H1 (cell line): ENCODE results near the gene EEF2K. TPM values are rescaled to one million over a fixed set of nuclear protein-coding genes. Genes with fewer than 3 reads are reported as not detected.

Experiments used
- CTCF ChIA-PET: fragments of 300-600 bp; sonication (Branson Sonifier 250); formaldehyde crosslinking; loops from one replicate; lab custom pipeline; 2021; ENCODE audit not compliant: partially characterized antibody; lab: Charles Lee
- POLR2A ChIA-PET: fragments of 300-600 bp; sonication (Branson Sonifier 250); formaldehyde crosslinking; loops from one replicate; lab custom pipeline; 2021; ENCODE audit warnings: inconsistent platforms; ENCODE audit not compliant: partially characterized antibody; lab: Charles Lee
- DNase-seq, 2 experiments: peaks; one replicate each; pipeline versions ENCODE4 v3.0.0 to v3.0.0-alpha.2; 2010 to 2022; ENCODE audit warnings: low spot score in 2 of 2, low read depth in 1 of 2, mixed read lengths in 1 of 2
- FAIRE-seq: peaks from 2 replicates; lab custom pipeline; 2011; peaks lifted over from hg19 to GRCh38; lab: Jason Lieb, UNC
- H2AFZ ChIP-seq: 2 replicates; pipeline ENCODE4 v1.8.1; 2012; ENCODE audit warnings: low read length, inconsistent platforms
- H2AK5ac ChIP-seq: 2 replicates; pipeline ENCODE4 v1.6.1; 2013; ENCODE audit warnings: low read depth, low read length
- H2BK120ac ChIP-seq: replicated peaks from 2 replicates; pipeline ENCODE3; 2013; ENCODE audit warnings: low read depth, low read length, inconsistent platforms
- H2BK12ac ChIP-seq: 2 replicates; pipeline ENCODE4 v1.6.1; 2013; ENCODE audit warnings: low read depth, low read length
- H2BK15ac ChIP-seq: 2 replicates; pipeline ENCODE4 v1.6.1; 2013; ENCODE audit warnings: low read length
- H2BK20ac ChIP-seq: 2 replicates; pipeline ENCODE4 v1.6.1; 2013; ENCODE audit warnings: low read length
- H2BK5ac ChIP-seq: 2 replicates; pipeline ENCODE4 v1.6.1; 2013; ENCODE audit warnings: low read depth, low read length
- H3K14ac ChIP-seq: 2 replicates; pipeline ENCODE4 v1.6.1; 2013; ENCODE audit warnings: inconsistent platforms; ENCODE audit not compliant: insufficient read length
- H3K18ac ChIP-seq: 2 replicates; pipeline ENCODE4 v1.6.1; 2013; ENCODE audit warnings: low read length; ENCODE audit errors: extremely low read depth
- H3K23ac ChIP-seq: 2 replicates; pipeline ENCODE4 v1.6.1; 2013; ENCODE audit warnings: inconsistent platforms; ENCODE audit not compliant: insufficient read length
- H3K23me2 ChIP-seq: 2 replicates; pipeline ENCODE4 v1.6.1; 2013; ENCODE audit warnings: low read depth, low read length
- H3K27ac ChIP-seq: 2 replicates; pipeline ENCODE4 v1.6.1; 2011; ENCODE audit warnings: low read depth, low read length, inconsistent platforms
- H3K27me3 ChIP-seq, 4 experiments: replicated peaks in 1 of 4; 1 replicate in 1 of 4; 2 replicates in 3 of 4; pipeline versions ENCODE4 v1.6.1 to v1.8.1; 2011 to 2013; ENCODE audit warnings: low read length in 3 of 4, mild to moderate bottlenecking in 3 of 4, inconsistent platforms in 2 of 4, mixed read lengths in 2 of 4, moderate library complexity in 1 of 4; ENCODE audit not compliant: control insufficient read depth in 3 of 4, insufficient read depth in 3 of 4; ENCODE audit errors: extremely low read depth in 1 of 4
- H3K36me3 ChIP-seq, 4 experiments: 2 replicates each; pipeline versions ENCODE4 v1.6.1 to v1.8.1; 2011 to 2013; ENCODE audit warnings: mild to moderate bottlenecking in 4 of 4, low read length in 3 of 4, moderate library complexity in 2 of 4, control low read depth in 1 of 4, inconsistent platforms in 1 of 4; ENCODE audit not compliant: insufficient read depth in 4 of 4, control insufficient read depth in 2 of 4
- H3K4ac ChIP-seq: replicated peaks from 2 replicates; pipeline ENCODE3; 2013; ENCODE audit warnings: low read length, low read depth, mixed read lengths, inconsistent platforms; ENCODE audit not compliant: insufficient read length
- H3K4me1 ChIP-seq, 4 experiments: replicated peaks in 1 of 4; 1 replicate in 1 of 4; 2 replicates in 3 of 4; pipeline versions ENCODE4 v1.6.1 to v1.8.1; 2011 to 2013; ENCODE audit warnings: low read length in 3 of 4, inconsistent platforms in 2 of 4, mixed read lengths in 1 of 4; ENCODE audit not compliant: insufficient read depth in 4 of 4, control insufficient read depth in 3 of 4
- H3K4me2 ChIP-seq, 2 experiments: 2 replicates each; pipeline versions ENCODE4 v1.6.1 to v1.8.1; 2011 to 2013; ENCODE audit warnings: low read depth in 2 of 2, low read length in 2 of 2, control low read depth in 1 of 2, inconsistent platforms in 1 of 2, mild to moderate bottlenecking in 1 of 2; ENCODE audit not compliant: insufficient read depth in 1 of 2
- H3K4me3 ChIP-seq, 4 experiments: fragments of 200-600, 300-600 bp in 1 of 4; sonication (generic), shearing (Covaris generic), sonication (Bioruptor Twin) in 1 of 4; 2 replicates each; pipeline versions ENCODE4 v1.5.1 to v1.8.1; 2011 to 2016; ENCODE audit warnings: low read length in 4 of 4, low read depth in 3 of 4, control low read depth in 2 of 4, inconsistent platforms in 2 of 4, mild to moderate bottlenecking in 2 of 4, mixed read lengths in 1 of 4, moderate library complexity in 1 of 4; ENCODE audit not compliant: insufficient read depth in 2 of 4; ENCODE audit errors: extremely low read depth in 1 of 4
- H3K56ac ChIP-seq: replicated peaks from 2 replicates; pipeline ENCODE3; 2013; ENCODE audit warnings: low read depth, mild to moderate bottlenecking, mixed read lengths, low read length, inconsistent platforms; ENCODE audit not compliant: insufficient read length
- H3K79me1 ChIP-seq: 2 replicates; pipeline ENCODE4 v1.6.1; 2013; ENCODE audit warnings: low read depth, low read length, control low read depth
- H3K79me2 ChIP-seq, 2 experiments: 2 replicates each; pipeline versions ENCODE4 v1.6.1 to v1.8.1; 2012 to 2013; ENCODE audit warnings: low read length in 2 of 2, mild to moderate bottlenecking in 2 of 2, inconsistent platforms in 1 of 2; ENCODE audit not compliant: insufficient read depth in 2 of 2, control insufficient read depth in 1 of 2
- H3K9ac ChIP-seq, 4 experiments: replicated peaks in 1 of 4; 1 replicate in 1 of 4; 2 replicates in 3 of 4; pipeline versions ENCODE4 v1.6.1 to v1.8.1; 2011 to 2013; ENCODE audit warnings: low read depth in 3 of 4, low read length in 3 of 4, control low read depth in 2 of 4, mild to moderate bottlenecking in 2 of 4, moderate library complexity in 2 of 4, inconsistent platforms in 1 of 4; ENCODE audit errors: extremely low read depth in 1 of 4
- H3K9me3 ChIP-seq, 2 experiments: 2 replicates each; pipeline versions ENCODE4 v1.6.1 to v1.8.1; 2012 to 2013; ENCODE audit warnings: mild to moderate bottlenecking in 2 of 2, moderate library complexity in 2 of 2, control low read depth in 1 of 2, inconsistent platforms in 1 of 2, low read depth in 1 of 2, low read length in 1 of 2, mixed read lengths in 1 of 2; ENCODE audit not compliant: insufficient read depth in 2 of 2
- H4K20me1 ChIP-seq, 2 experiments: replicated peaks in 1 of 2; 2 replicates each; pipeline versions ENCODE3 to v1.8.1; 2011 to 2013; ENCODE audit warnings: inconsistent platforms in 2 of 2, low read length in 2 of 2, mild to moderate bottlenecking in 1 of 2; ENCODE audit not compliant: insufficient read depth in 2 of 2, control insufficient read depth in 1 of 2
- H4K5ac ChIP-seq: 2 replicates; pipeline ENCODE4 v1.6.1; 2013; ENCODE audit warnings: low read length, low read depth, mixed read lengths, inconsistent platforms; ENCODE audit not compliant: insufficient read length
- H4K8ac ChIP-seq: 2 replicates; pipeline ENCODE4 v1.8.0; 2013; ENCODE audit warnings: mild to moderate bottlenecking, moderate library complexity, low read length, inconsistent platforms; ENCODE audit not compliant: insufficient read depth; ENCODE audit errors: extremely low read depth
- H4K91ac ChIP-seq: replicated peaks from 2 replicates; pipeline ENCODE3; 2013; ENCODE audit warnings: low read length, mixed read lengths, inconsistent platforms; ENCODE audit not compliant: insufficient read length
- ASH2L ChIP-seq: fragments of 200-600, 300-600 bp; sonication (generic); IDR thresholded peaks from one replicate; pipeline ENCODE4 v1.7.1; 2017; ENCODE audit warnings: low read length
- CBX5 ChIP-seq: fragments of 300-800, 300-1000 bp; sonication (generic); IDR thresholded peaks from 2 replicates; pipeline ENCODE4 v1.7.1; 2016; ENCODE audit warnings: antibody characterized with exemption, low read length, low read depth
- EZH2 ChIP-seq: fragments of 200-600 bp; sonication (generic); IDR thresholded peaks from 2 replicates; pipeline ENCODE4 v1.7.1; 2012; ENCODE audit warnings: low read depth, mild to moderate bottlenecking, moderate library complexity, low read length, inconsistent platforms; ENCODE audit not compliant: severe bottlenecking
- HDAC2 ChIP-seq, 2 experiments: fragments of 300-600 bp in 1 of 2; sonication (generic) in 1 of 2; IDR thresholded peaks; 2 replicates each; pipeline ENCODE4 v1.6.1; 2011 to 2012; ENCODE audit warnings: low read depth in 2 of 2, low read length in 2 of 2, mild to moderate bottlenecking in 2 of 2, moderate library complexity in 2 of 2, borderline replicate concordance in 1 of 2, inconsistent platforms in 1 of 2
- HDAC6 ChIP-seq: IDR thresholded peaks from one replicate; pipeline ENCODE4 v1.7.1; 2012; ENCODE audit warnings: low read depth, mild to moderate bottlenecking, inconsistent platforms, low read length, moderate library complexity
- JUN ChIP-seq: IDR thresholded peaks from 2 replicates; pipeline ENCODE4 v1.6.1; 2011; ENCODE audit warnings: low read depth, mild to moderate bottlenecking, improper control_type of control experiment, low read length
- KDM1A ChIP-seq: fragments of 200-600, 300-600 bp; sonication (generic); IDR thresholded peaks from 2 replicates; pipeline ENCODE4 v1.7.1; 2016; ENCODE audit warnings: mild to moderate bottlenecking, low read length, borderline replicate concordance
- KDM5A ChIP-seq: fragments of 200-600 bp; IDR thresholded peaks from 2 replicates; pipeline ENCODE4 v1.7.1; 2012; ENCODE audit warnings: mild to moderate bottlenecking, low read length, inconsistent platforms, mixed read lengths
- RNF2 ChIP-seq: fragments of 200-900, 300-1000 bp; sonication (generic); IDR thresholded peaks from 2 replicates; pipeline ENCODE4 v1.7.1; 2016; ENCODE audit warnings: borderline replicate concordance, low read depth, mild to moderate bottlenecking, antibody characterized with exemption, low read length; ENCODE audit not compliant: poor library complexity, severe bottlenecking; ENCODE audit errors: missing control alignments
- SAP30 ChIP-seq: fragments of 300-600 bp; sonication (generic); IDR thresholded peaks from 2 replicates; pipeline ENCODE4 v1.7.1; 2012; ENCODE audit warnings: low read length, moderate library complexity, mild to moderate bottlenecking, inconsistent platforms; ENCODE audit not compliant: insufficient read depth, insufficient replicate concordance
- SUZ12 ChIP-seq: fragments of 200-600 bp; sonication (generic); IDR thresholded peaks from 2 replicates; pipeline ENCODE4 v1.6.1; 2012; ENCODE audit warnings: mild to moderate bottlenecking, inconsistent platforms, low read length, moderate library complexity, mixed read lengths
- WGBS, 2 experiments: shearing (Covaris generic) in 1 of 2; methylation state at CpG; one replicate each; pipeline versions ENCODE4 v1.1.6 to v1.1.7; 2013 to 2015; ENCODE audit warnings: low lambda C conversion rate in 2 of 2, mixed read lengths in 2 of 2, inconsistent platforms in 1 of 2, low coverage in 1 of 2, missing lambda C conversion rate in 1 of 2; ENCODE audit not compliant: insufficient replicate concordance in 2 of 2, insufficient coverage in 1 of 2, insufficient read length in 1 of 2; ENCODE audit errors: extremely low coverage in 1 of 2, missing lambda C conversion rate in 1 of 2; 5-methylcytosine and 5-hydroxymethylcytosine counted together
- polyA plus RNA-seq, 7 experiments: library from polyadenylated mRNA; depleted of rRNA in 3 of 7; stranded (reverse) in 5 of 7; unstranded in 2 of 7; fragments of >200 nt in 5 of 7; fragments of 200-250 nt in 2 of 7; gene quantifications; 1 replicate in 5 of 7; 2 replicates in 1 of 7; 4 replicates in 1 of 7; pipeline versions ENCODE4 v1.2.1 to v1.2.3, GENCODE V29; 2011 to 2013; ENCODE audit warnings: missing spikeins in 2 of 7, mixed read lengths in 2 of 7
- total RNA-seq: library from RNA; stranded (reverse); fragmentation: NEBNext Ultra II Directional; extraction: Animal tissue kit (Norgen Biotek cat#: 25700); gene quantifications from 2 replicates; pipeline ENCODE4 v1.2.1, GENCODE V29; 2021

The EEF2K gene
- total and polyA plus RNA-seq, 2 of the 8 experiments (the other 6 are each of a cell fraction or from before 2014, with no cell fraction given), result 14.9 to 30.2 TPM

- H2AK5ac ChIP-seq, result no peak overlapping the region
- no peaks in the 10 kb centered on the region for H3K23me2 ChIP-seq
- H3K14ac ChIP-seq, result no peak overlapping the region
- H3K56ac ChIP-seq, result no peak overlapping the region
- peaks cover 9 to 10% of the 10 kb centered on the region in 2 experiments for H4K20me1 ChIP-seq
- H3K4me3 ChIP-seq, result no peak overlapping the region
- no peaks in the 10 kb centered on the region for H3K9me3 ChIP-seq
- DNase-seq (no peak), FAIRE-seq (no peak)
- H3K79me1 ChIP-seq, result peaks cover 5% of the 10 kb centered on the region; the same call in 1 of the 2 replicates
- POLR2A ChIA-PET, result interaction anchor here (1.0 to 1.5 kb wide), 2 partner anchors 14 to 26 kb away, joined by 3 to 4 read pairs; partner anchors contain the start of gene POLR3E
- H3K27me3 ChIP-seq, result no peaks in the 10 kb centered on the region
- H2BK120ac ChIP-seq, result no peak overlapping the region
- H3K4me2 ChIP-seq, result no peak overlapping the region
- CTCF ChIA-PET, result interaction anchor here (0.5 to 1.2 kb wide), 6 partner anchors 15 to 1479 kb away, joined by 3 read pairs; no protein-coding TSS in a partner anchor
- no peak overlapping the region for H3K9ac ChIP-seq
- H3K23ac ChIP-seq, result no peak overlapping the region
- H3K27ac ChIP-seq, result no peak overlapping the region
- H2AFZ ChIP-seq, result no peak overlapping the region
- no peak overlapping the region for H2BK5ac ChIP-seq
- peaks cover 0 to 3% (median under 1%) of the 10 kb centered on the region in 4 experiments; a peak in 2 of 7 replicates for H3K4me1 ChIP-seq
- H4K91ac ChIP-seq, result no peak overlapping the region
- no peak overlapping the region for H2BK12ac ChIP-seq
- WGBS, 2 experiments, result 93% methylated on average over 12 of the region's 12 CpGs; no CpG with 5 or more reads in 1 of the 2 experiments
- H2BK20ac ChIP-seq, result no peak overlapping the region
- no peak overlapping the region; the same call in 1 of the 2 replicates for H4K8ac ChIP-seq
- H3K18ac ChIP-seq, result no peak overlapping the region
- H3K36me3 ChIP-seq, result peaks cover 5 to 46% (median 39%) of the 10 kb centered on the region in 4 experiments; a peak in 7 of 8 replicates
- no peak overlapping the region for H2BK15ac ChIP-seq
- no peak overlapping the region for H3K4ac ChIP-seq
- H4K5ac ChIP-seq, result no peak overlapping the region
- H3K79me2 ChIP-seq, result peaks cover 0 to 13% of the 10 kb centered on the region in 2 experiments; a peak in 1 of 4 replicates
- TF ChIP-seq HDAC2 (IDR thresholded peaks at IDR 0.05; ENCODE audit: borderline replicate concordance in 1 of 2, low read depth in 2 of 2, low read length in 2 of 2) (no peak), RNF2 (no peak), HDAC6 (no peak), KDM1A (no peak), KDM5A (no peak), SAP30 (no peak), ASH2L (no peak), SUZ12 (no peak), EZH2 (no peak), CBX5 (no peak), JUN (no peak)
These were observed 117.3 kb downstream of the EEF2K start for GRCh38 chr16:22323173-22323958.
